Measurements from ENCODE around the gene SLC39A2.
"Not testable (repeated sequence)": the region's sequence is repeated elsewhere in the genome, so short reads cannot be mapped to it uniquely, and the experiment has no call there.

SLC39A2 gene

DNA sequence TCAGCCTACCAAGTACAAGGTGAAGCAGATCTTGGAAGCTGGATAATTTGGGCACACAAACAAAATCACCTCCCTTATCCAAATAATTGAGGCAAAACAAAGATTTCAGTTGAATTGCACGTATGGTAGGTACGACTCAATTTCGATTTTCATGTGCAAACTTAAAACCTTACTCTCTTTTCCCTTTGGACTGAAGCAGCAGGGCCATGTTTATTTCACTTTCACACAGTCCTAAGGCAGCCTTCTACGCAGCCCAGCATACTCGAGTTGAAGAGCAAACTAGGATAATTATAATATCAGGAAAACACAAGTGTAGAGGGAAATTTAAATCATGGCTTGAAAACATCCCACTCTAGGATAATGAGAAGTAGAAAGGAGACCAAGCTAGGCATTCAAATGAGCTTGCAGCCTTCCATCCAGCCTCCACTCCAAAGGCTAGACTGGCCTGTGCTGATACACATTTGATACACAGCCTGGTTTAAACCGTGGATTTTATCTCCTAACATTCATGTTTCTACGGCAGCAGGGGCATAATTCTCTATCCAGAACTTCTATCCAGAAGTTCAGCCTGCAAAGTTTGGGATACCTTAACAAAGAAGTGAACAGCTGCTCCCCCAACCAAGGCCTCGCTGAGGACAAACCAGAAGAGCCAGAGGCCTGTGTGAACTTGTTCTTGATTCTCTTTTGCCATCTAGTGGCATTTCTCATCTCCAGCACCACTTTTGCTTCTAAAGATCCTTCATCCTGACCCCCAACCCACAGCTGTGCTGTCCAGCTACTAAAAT, 40.7 kb downstream of the SLC39A2 start:
- peak; percentile 60 for DNase-seq
- in situ Hi-C loops (cut with HindIII; ENCODE audit: low pct_ligation_motif_present, low pct_unique_long_range_greater_than_20kb, low sequenced_read_pairs): no loop called here

DNA sequence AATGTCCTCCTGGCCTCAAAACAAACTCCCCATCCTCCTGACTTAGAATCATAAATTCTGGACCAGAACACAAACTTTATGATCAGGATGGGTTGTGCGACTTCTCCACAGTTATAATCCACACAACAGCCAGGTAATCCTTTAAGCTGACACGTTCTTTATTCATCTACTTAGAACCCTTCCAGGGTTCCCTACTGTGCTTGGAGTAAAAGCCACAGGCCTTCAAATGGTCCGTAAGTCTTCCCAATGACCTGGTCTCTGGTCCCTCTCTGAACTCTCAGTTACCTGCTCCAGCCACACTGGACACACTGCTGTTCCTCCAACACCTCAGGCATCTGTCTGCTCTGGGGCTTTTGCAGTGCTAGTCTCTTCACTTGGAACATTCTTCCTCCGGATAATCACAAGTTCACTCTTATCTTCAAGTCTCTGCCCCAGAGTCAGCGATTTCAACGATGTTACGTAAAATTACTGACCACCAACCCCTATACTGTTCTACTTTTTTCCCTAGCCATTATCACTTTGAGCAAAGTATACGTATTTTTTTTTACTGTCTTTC, 41.4 kb downstream of the SLC39A2 start:
- no peak for DNase-seq
- in situ Hi-C loops (cut with HindIII; ENCODE audit: low pct_ligation_motif_present, low pct_unique_long_range_greater_than_20kb, low sequenced_read_pairs): no loop called here

DNA sequence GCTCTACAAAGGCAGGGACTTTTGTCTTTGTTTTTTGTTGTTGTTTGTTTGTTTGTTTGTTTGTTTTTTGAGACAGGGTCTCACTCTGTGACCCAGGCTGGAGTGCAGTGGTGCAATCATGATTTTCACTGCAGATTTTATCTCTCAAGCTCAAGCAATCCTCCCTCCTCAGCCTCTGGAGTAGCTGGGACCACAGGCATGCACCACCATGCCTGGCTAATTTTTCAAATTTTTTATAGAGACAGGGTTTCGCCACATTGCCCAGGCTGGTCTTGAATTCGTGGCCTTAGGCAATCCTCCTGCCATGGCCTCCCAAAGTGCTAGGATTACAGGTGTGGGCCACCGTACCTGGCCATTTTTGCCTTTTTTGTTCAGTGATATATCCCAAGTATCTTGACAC, 41.8 kb downstream of the SLC39A2 start:
- DNase-seq; in situ Hi-C loops (cut with HindIII; ENCODE audit: low pct_ligation_motif_present, low pct_unique_long_range_greater_than_20kb, low sequenced_read_pairs): not testable (repeated sequence)

DNA sequence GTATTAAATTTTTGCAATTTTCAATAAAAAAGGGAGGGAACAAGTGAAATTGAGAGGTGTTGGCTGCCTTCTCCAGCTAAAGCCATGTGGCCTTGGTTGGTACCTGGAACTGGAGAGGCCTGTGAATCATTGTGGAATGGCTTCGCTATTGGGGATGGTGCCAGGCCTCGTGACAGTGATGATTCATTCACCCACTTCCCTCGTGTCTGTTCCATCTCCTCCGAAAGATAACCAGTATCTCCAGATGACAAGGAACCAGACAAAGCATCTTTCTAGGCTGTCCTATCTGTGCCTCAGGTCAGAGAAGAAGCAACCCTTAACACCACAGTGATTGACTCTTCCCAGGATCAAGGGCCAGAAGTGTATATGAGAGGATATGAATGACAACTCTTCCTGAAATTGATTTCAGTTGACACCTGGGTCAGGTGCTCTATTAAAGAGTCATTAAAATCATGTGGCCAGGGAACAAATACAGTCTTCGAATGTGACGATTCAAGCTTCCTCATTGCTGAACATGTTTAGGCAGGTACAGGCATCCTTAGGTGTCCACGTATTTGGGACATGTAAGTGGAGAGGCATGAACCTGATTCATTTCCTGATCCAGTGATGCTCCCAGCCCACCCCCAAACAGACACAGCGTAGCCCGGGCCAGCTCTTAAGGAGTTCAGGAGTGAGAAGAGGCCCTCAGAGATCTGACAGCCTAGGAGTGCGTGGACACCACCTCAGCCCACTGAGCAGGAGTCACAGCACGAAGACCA, 42.8 kb downstream of the SLC39A2 start, which contains the start of gene RNASE7:
Gene RNASE7, plus strand, starts transcription at position 687 of the 758 bp plus-strand sequence. CDS start 631 bp downstream, outside the sequence.
- DNase-seq: peak; percentile 8
- in situ Hi-C loops (cut with HindIII; ENCODE audit: low pct_ligation_motif_present, low pct_unique_long_range_greater_than_20kb, low sequenced_read_pairs): no loop called here

DNA sequence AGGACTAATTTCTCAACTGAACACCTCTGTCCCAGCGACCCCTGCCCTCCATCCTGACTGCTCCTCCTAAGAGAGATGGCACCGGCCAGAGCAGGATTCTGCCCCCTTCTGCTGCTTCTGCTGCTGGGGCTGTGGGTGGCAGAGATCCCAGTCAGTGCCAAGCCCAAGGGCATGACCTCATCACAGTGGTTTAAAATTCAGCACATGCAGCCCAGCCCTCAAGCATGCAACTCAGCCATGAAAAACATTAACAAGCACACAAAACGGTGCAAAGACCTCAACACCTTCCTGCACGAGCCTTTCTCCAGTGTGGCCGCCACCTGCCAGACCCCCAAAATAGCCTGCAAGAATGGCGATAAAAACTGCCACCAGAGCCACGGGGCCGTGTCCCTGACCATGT, 43.8 kb downstream of the SLC39A2 start:
- no peak for DNase-seq
- in situ Hi-C loops (cut with HindIII; ENCODE audit: low pct_ligation_motif_present, low pct_unique_long_range_greater_than_20kb, low sequenced_read_pairs): no loop called here

DNA sequence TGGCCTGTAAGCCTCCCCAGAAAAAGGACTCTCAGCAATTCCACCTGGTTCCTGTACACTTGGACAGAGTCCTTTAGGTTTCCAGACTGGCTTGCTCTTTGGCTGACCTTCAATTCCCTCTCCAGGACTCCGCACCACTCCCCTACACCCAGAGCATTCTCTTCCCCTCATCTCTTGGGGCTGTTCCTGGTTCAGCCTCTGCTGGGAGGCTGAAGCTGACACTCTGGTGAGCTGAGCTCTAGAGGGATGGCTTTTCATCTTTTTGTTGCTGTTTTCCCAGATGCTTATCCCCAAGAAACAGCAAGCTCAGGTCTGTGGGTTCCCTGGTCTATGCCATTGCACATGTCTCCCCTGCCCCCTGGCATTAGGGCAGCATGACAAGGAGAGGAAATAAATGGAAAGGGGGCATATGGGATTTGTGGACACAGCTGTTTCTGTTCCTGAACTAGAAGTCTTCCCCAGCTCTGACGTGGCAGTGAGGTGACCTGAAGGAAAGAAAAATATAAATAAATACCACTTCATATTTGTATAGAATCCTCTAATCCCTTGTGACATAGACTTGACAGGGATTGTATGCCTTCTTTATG, 44.4 kb downstream of the SLC39A2 start:
- in situ Hi-C loops (cut with HindIII; ENCODE audit: low pct_ligation_motif_present, low pct_unique_long_range_greater_than_20kb, low sequenced_read_pairs): no loop called here
- no peak for DNase-seq

DNA sequence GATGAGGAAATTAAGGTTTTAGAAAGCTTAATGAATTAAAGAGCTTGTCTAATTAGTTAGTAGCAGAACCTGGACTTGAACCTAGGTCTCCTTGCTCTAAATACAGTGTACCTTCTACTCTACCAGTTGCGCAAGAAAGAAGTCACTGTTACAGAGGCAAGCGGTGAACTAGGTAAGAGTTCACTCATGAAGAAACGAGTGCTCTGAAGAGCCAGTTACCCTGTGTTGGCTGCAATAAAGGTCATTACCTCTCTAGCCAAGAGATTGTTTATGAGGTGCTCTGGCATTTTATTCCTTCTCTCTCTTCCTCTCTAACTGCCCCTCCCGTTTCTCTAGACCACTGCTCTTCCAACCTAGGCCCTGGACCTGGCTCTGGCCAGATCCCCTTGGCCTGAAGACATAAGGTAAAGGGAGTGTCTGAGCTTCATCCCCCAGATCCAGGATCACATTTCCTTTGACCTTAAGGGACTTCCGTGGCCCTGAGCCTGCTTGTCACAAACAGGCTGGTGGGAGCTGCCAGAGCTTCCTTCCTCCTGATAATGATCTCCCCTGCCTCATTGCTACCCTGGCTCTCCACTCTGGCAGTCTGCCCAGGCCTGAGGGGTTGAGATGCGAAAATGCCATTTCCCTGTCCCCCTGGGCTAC, 45.0 kb downstream of the SLC39A2 start:
- no peak for DNase-seq
- in situ Hi-C loops (cut with HindIII; ENCODE audit: low pct_ligation_motif_present, low pct_unique_long_range_greater_than_20kb, low sequenced_read_pairs): no loop called here

DNA sequence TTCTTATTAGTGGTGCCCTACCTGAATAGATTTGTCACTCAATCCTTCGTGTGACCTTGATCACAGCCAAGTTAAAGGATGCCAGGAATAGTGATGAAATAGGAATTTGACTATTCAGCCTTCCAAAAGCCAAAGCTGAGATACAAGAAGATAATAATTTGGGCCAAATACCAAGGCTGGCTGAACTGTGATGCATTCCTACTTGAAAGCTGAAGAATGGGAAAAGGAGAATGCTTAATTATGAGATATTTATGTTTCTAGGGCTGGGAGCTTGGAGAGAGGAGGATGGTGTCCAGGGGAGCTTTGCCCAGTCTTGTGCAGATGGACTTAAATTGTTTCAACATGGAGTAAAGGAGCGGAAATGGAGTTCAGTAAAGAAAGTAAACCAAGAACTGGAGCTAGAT, 48.3 kb downstream of the SLC39A2 start:
- in situ Hi-C loops (cut with HindIII; ENCODE audit: low pct_ligation_motif_present, low pct_unique_long_range_greater_than_20kb, low sequenced_read_pairs): no loop called here
- no peak for DNase-seq

DNA sequence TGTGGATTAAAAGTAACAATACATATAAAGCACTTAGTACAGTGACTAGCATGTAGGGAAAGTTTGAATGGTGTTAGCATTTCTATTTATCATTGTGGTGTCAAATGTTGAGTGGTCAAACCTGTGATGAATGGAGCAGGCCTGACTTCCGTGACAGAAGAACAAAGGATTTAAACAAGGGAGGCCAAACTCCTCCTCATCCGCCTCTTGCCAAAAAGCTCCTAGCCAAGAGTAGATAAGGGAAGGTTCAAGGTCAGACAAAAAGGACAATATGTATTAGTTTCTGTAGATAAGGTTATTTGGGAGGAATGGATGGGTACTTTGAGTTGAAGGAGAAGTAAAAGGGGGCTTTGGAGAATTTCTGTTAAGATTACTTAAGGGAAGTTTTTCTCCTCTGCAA, 49.5 kb downstream of the SLC39A2 start:
- DNase-seq: no peak
- in situ Hi-C loops (cut with HindIII; ENCODE audit: low pct_ligation_motif_present, low pct_unique_long_range_greater_than_20kb, low sequenced_read_pairs): no loop called here

DNA sequence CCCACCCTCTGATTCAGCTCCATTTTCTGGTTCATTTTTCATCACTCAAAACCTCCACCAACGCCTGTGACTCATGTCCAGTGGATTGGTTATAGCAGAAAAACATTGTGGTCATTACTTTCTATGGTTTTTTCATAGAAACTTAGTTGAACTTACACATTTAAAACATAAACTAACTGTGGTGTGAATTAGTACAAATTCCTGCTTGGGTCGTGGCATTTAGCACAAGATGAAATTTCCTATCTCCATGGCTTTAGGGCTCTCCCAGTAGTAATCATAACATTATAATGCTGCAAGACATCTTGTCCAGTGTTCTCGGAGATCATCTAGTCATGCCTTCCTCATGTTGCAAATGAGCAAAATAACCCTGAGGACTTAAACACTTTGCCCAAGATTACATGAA, 50.2 kb downstream of the SLC39A2 start:
- in situ Hi-C loops (cut with HindIII; ENCODE audit: low pct_ligation_motif_present, low pct_unique_long_range_greater_than_20kb, low sequenced_read_pairs): no loop called here

DNA sequence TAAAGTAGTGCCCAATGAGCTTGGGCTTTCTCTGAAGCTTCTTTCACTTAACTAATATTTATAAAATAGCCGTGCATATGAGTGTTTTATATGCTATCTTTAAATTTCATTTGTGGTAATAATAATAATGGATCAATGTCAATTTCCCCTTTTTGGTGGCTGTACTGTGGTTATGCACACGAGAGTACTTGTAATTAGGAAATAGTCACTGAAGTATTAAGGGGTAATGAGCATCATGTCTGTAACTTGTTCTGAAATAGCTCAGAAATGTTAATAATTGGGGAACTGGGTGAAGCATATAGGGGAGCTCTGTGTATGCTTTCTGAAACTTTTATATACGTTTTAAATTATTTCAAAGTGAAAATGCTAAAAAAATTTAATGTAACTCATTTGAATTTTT, 51.5 kb downstream of the SLC39A2 start:
- DNase-seq: no peak
- in situ Hi-C loops (cut with HindIII; ENCODE audit: low pct_ligation_motif_present, low pct_unique_long_range_greater_than_20kb, low sequenced_read_pairs): no loop called here

More for the DNA sequence above, 50.2 kb downstream of the SLC39A2 start:
- DNase-seq: no peak

Measured in ACHN (cell line).